ENCODE data around the gene DLGAP1. TPM values are rescaled to one million over a fixed set of nuclear protein-coding genes. Genes with fewer than 3 reads are reported as not detected.
A peak's percentile ranks its signal among the peaks of the same experiment; 100 is the strongest.

The DLGAP1 gene
- total and polyA plus RNA-seq, 5 donors from 2014 or later, result 0.11 to 5.4 (median 0.68) TPM

GRCh38 chr18:3552305-3552704 lies 902.8 kb downstream of the DLGAP1 start:
- Histone ChIP-seq H3K27me3 (ENCODE audit: control insufficient read depth, insufficient read depth, low read length) (no peaks in the 10 kb centered on the region), H3K36me3 (ENCODE audit: control insufficient read depth, insufficient read depth, low read length) (no peaks in the 10 kb centered on the region), H3K4me3 (ENCODE audit: low read depth, low read length) (no peak overlapping the region), H3K9me3 (ENCODE audit: control insufficient read depth in 2 of 2, low read length in 2 of 2) (no peaks in the 10 kb centered on the region), H3K4me1 (ENCODE audit: control insufficient read depth, insufficient read depth, low read length, poor library complexity, severe bottlenecking) (no peaks in the 10 kb centered on the region), H3K27ac (ENCODE audit: insufficient read depth, low read length, poor library complexity, severe bottlenecking) (no peak overlapping the region)
- peaks cover 15% of the 10 kb centered on the region for H3K27me3 Mint-ChIP-seq
- H3K36me3 Mint-ChIP-seq, result no peaks in the 10 kb centered on the region
- H3K4me3 Mint-ChIP-seq, result no peak overlapping the region
- H3K27ac Mint-ChIP-seq, result peak overlapping the region in 2 of 3 donors; percentile 12 to 76
- no peak for DNase-seq
- no peak for ATAC-seq (ENCODE audit: low read depth in 2 of 2)
- no peaks in the 10 kb centered on the region for H3K4me1 Mint-ChIP-seq
- H3K9me3 Mint-ChIP-seq, result peaks cover 0 to 1% (median 0%) of the 10 kb centered on the region in 7 donors

GRCh38 chr18:3547891-3548615 lies 907.1 kb downstream of the DLGAP1 start:
- Mint-ChIP-seq H3K36me3 (no peaks in the 10 kb centered on the region), H3K9me3 (peaks cover 0 to 1% (median 0%) of the 10 kb centered on the region in 7 donors), H3K27me3 (peaks cover 15% of the 10 kb centered on the region), H3K27ac (no peak overlapping the region), H3K4me1 (no peaks in the 10 kb centered on the region), H3K4me3 (no peak overlapping the region)
- Histone ChIP-seq H3K4me1 (ENCODE audit: control insufficient read depth, insufficient read depth, low read length, poor library complexity, severe bottlenecking) (no peaks in the 10 kb centered on the region), H3K4me3 (ENCODE audit: low read depth, low read length) (no peak overlapping the region), H3K27ac (ENCODE audit: insufficient read depth, low read length, poor library complexity, severe bottlenecking) (no peak overlapping the region), H3K27me3 (ENCODE audit: control insufficient read depth, insufficient read depth, low read length) (no peaks in the 10 kb centered on the region), H3K36me3 (ENCODE audit: control insufficient read depth, insufficient read depth, low read length) (no peaks in the 10 kb centered on the region), H3K9me3 (ENCODE audit: control insufficient read depth in 2 of 2, low read length in 2 of 2) (no peaks in the 10 kb centered on the region)
- DNase-seq (no peak), ATAC-seq (ENCODE audit: low read depth in 2 of 2) (no peak)

- ATAC-seq (ENCODE audit: low read depth in 2 of 2), result no peak
- no peak for DNase-seq
- peaks cover 8% of the 10 kb centered on the region for H3K27me3 Mint-ChIP-seq
These were observed 909.0 kb downstream of the DLGAP1 start for GRCh38 chr18:3546106-3546505.

GRCh38 chr18:3544537-3544936 lies 910.6 kb downstream of the DLGAP1 start:
- DNase-seq (no peak), ATAC-seq (ENCODE audit: low read depth in 2 of 2) (no peak)
- H3K4me3 Mint-ChIP-seq, result no peak overlapping the region
- H3K27me3 Mint-ChIP-seq, result no peaks in the 10 kb centered on the region
- no peaks in the 10 kb centered on the region for H3K9me3 ChIP-seq (ENCODE audit: control insufficient read depth in 2 of 2, low read length in 2 of 2)
- H3K27ac Mint-ChIP-seq, result no peak overlapping the region
- H3K4me3 ChIP-seq (ENCODE audit: low read depth, low read length), result no peak overlapping the region
- H3K4me1 ChIP-seq (ENCODE audit: control insufficient read depth, insufficient read depth, low read length, poor library complexity, severe bottlenecking), result no peaks in the 10 kb centered on the region
- no peaks in the 10 kb centered on the region for H3K36me3 Mint-ChIP-seq
- no peaks in the 10 kb centered on the region for H3K36me3 ChIP-seq (ENCODE audit: control insufficient read depth, insufficient read depth, low read length)
- H3K27me3 ChIP-seq (ENCODE audit: control insufficient read depth, insufficient read depth, low read length), result no peaks in the 10 kb centered on the region
- H3K4me1 Mint-ChIP-seq, result no peaks in the 10 kb centered on the region
- H3K9me3 Mint-ChIP-seq, result peaks cover 0 to 1% (median 0%) of the 10 kb centered on the region in 7 donors
- H3K27ac ChIP-seq (ENCODE audit: insufficient read depth, low read length, poor library complexity, severe bottlenecking), result no peak overlapping the region

More at GRCh38 chr18:3546106-3546505, 909.0 kb downstream of the DLGAP1 start:
- H3K4me1 Mint-ChIP-seq, result no peaks in the 10 kb centered on the region
- H3K4me1 ChIP-seq (ENCODE audit: control insufficient read depth, insufficient read depth, low read length, poor library complexity, severe bottlenecking), result no peaks in the 10 kb centered on the region
- no peak overlapping the region for H3K4me3 Mint-ChIP-seq
- no peaks in the 10 kb centered on the region for H3K27me3 ChIP-seq (ENCODE audit: control insufficient read depth, insufficient read depth, low read length)
- no peaks in the 10 kb centered on the region for H3K9me3 ChIP-seq (ENCODE audit: control insufficient read depth in 2 of 2, low read length in 2 of 2)
- H3K4me3 ChIP-seq (ENCODE audit: low read depth, low read length), result no peak overlapping the region
- H3K36me3 ChIP-seq (ENCODE audit: control insufficient read depth, insufficient read depth, low read length), result no peaks in the 10 kb centered on the region
- no peak overlapping the region for H3K27ac ChIP-seq (ENCODE audit: insufficient read depth, low read length, poor library complexity, severe bottlenecking)
- peaks cover 0 to 1% (median 0%) of the 10 kb centered on the region in 7 donors for H3K9me3 Mint-ChIP-seq
- no peaks in the 10 kb centered on the region for H3K36me3 Mint-ChIP-seq
- H3K27ac Mint-ChIP-seq, result no peak overlapping the region

GRCh38 chr18:3541549-3542386 lies 913.3 kb downstream of the DLGAP1 start:
- no peak for ATAC-seq (ENCODE audit: low read depth in 2 of 2)
- H3K27ac Mint-ChIP-seq, result no peak overlapping the region

GRCh38 chr18:3540805-3541548 lies 914.1 kb downstream of the DLGAP1 start:
- peaks cover 6% of the 10 kb centered on the region for H3K27me3 Mint-ChIP-seq
- no peak for ATAC-seq (ENCODE audit: low read depth in 2 of 2)
- no peaks in the 10 kb centered on the region for H3K4me1 Mint-ChIP-seq
- no peak overlapping the region for H3K4me3 Mint-ChIP-seq
- H3K9me3 Mint-ChIP-seq, result peaks cover 0 to 1% (median 0%) of the 10 kb centered on the region in 7 donors
- no peaks in the 10 kb centered on the region for H3K9me3 ChIP-seq (ENCODE audit: control insufficient read depth in 2 of 2, low read length in 2 of 2)
- no peak overlapping the region for H3K27ac ChIP-seq (ENCODE audit: insufficient read depth, low read length, poor library complexity, severe bottlenecking)
- H3K4me3 ChIP-seq (ENCODE audit: low read depth, low read length), result no peak overlapping the region
- no peaks in the 10 kb centered on the region for H3K36me3 ChIP-seq (ENCODE audit: control insufficient read depth, insufficient read depth, low read length)
- H3K4me1 ChIP-seq (ENCODE audit: control insufficient read depth, insufficient read depth, low read length, poor library complexity, severe bottlenecking), result no peaks in the 10 kb centered on the region
- no peaks in the 10 kb centered on the region for H3K27me3 ChIP-seq (ENCODE audit: control insufficient read depth, insufficient read depth, low read length)
- no peaks in the 10 kb centered on the region for H3K36me3 Mint-ChIP-seq
- no peak for DNase-seq
- H3K27ac Mint-ChIP-seq, result no peak overlapping the region

More at GRCh38 chr18:3541549-3542386, 913.3 kb downstream of the DLGAP1 start:
- Mint-ChIP-seq H3K36me3 (no peaks in the 10 kb centered on the region), H3K4me1 (no peaks in the 10 kb centered on the region), H3K9me3 (peaks cover 0 to 1% (median 0%) of the 10 kb centered on the region in 7 donors), H3K4me3 (no peak overlapping the region), H3K27me3 (peaks cover 3% of the 10 kb centered on the region)
- peak in 1 of 3 donors; percentile 6 for DNase-seq
- no peaks in the 10 kb centered on the region for H3K9me3 ChIP-seq (ENCODE audit: control insufficient read depth in 2 of 2, low read length in 2 of 2)
- H3K27ac ChIP-seq (ENCODE audit: insufficient read depth, low read length, poor library complexity, severe bottlenecking), result no peak overlapping the region
- no peaks in the 10 kb centered on the region for H3K4me1 ChIP-seq (ENCODE audit: control insufficient read depth, insufficient read depth, low read length, poor library complexity, severe bottlenecking)
- H3K36me3 ChIP-seq (ENCODE audit: control insufficient read depth, insufficient read depth, low read length), result no peaks in the 10 kb centered on the region
- no peak overlapping the region for H3K4me3 ChIP-seq (ENCODE audit: low read depth, low read length)
- no peaks in the 10 kb centered on the region for H3K27me3 ChIP-seq (ENCODE audit: control insufficient read depth, insufficient read depth, low read length)

GRCh38 chr18:3538954-3539617 lies 916.0 kb downstream of the DLGAP1 start:
- no peaks in the 10 kb centered on the region for H3K27me3 ChIP-seq (ENCODE audit: control insufficient read depth, insufficient read depth, low read length)
- no peak for DNase-seq
- H3K4me1 ChIP-seq (ENCODE audit: control insufficient read depth, insufficient read depth, low read length, poor library complexity, severe bottlenecking), result no peaks in the 10 kb centered on the region
- H3K36me3 ChIP-seq (ENCODE audit: control insufficient read depth, insufficient read depth, low read length), result no peaks in the 10 kb centered on the region
- no peak overlapping the region for H3K27ac ChIP-seq (ENCODE audit: insufficient read depth, low read length, poor library complexity, severe bottlenecking)
- H3K27ac Mint-ChIP-seq, result no peak overlapping the region
- no peaks in the 10 kb centered on the region for H3K4me1 Mint-ChIP-seq
- H3K36me3 Mint-ChIP-seq, result no peaks in the 10 kb centered on the region
- H3K9me3 Mint-ChIP-seq, result peaks cover 0 to 1% (median 0%) of the 10 kb centered on the region in 7 donors
- H3K9me3 ChIP-seq (ENCODE audit: control insufficient read depth in 2 of 2, low read length in 2 of 2), result no peaks in the 10 kb centered on the region
- peaks cover 6% of the 10 kb centered on the region for H3K27me3 Mint-ChIP-seq
- ATAC-seq (ENCODE audit: low read depth in 2 of 2), result no peak
- H3K4me3 Mint-ChIP-seq, result no peak overlapping the region
- H3K4me3 ChIP-seq (ENCODE audit: low read depth, low read length), result no peak overlapping the region

Data from CD4-positive, CD25-positive, alpha-beta regulatory T cell (primary cell).